ENCODE data around the gene PLEKHG1.
A peak's percentile ranks its signal among the peaks of the same experiment; 100 is the strongest.

Gene PLEKHG1

DNA sequence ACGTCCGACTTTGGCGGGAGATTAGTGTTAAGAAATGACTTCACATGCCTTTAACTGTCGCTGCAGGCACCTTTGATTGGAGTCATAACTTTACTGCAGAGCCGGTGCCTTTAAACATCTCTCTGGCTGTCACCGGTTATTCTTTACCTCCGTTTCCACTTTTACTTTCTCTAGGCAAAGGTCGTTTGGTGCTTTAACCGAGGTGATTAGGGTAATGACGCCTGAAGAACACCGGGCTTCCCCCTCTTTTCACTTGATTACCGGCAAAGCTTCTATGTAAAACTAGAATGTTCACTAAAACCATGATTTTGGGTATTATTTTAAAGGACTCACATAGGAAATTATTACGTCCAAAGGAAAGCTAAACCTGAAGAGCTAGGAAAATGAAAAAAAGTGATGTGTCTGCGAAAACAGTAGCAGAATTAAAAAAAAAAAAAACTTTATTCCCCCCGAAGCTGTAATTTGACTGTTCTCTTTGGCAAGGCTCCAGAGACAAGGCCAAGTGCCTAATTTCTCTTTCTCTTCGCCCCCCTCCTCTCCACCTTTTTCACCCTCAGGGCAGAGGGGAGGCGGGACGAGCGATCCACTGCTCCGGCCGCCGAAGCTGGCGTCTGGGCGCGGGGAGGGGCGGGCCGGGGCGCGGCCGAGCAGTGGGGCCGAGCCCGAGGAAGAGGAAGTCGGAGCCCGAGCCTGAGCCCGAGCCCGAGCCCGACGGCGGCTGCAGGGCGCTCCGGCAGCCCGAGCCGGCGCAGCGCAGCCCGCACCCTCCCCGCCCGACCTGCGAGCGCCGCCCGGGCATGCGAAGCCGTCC, at the start of gene PLEKHG1:
TSS of gene PLEKHG1 (plus strand) at position 687 of the 811 bp plus-strand sequence. CDS start 133,797 bp downstream, outside the sequence.
- no peak for DNase-seq (ENCODE audit: low spot score)

DNA sequence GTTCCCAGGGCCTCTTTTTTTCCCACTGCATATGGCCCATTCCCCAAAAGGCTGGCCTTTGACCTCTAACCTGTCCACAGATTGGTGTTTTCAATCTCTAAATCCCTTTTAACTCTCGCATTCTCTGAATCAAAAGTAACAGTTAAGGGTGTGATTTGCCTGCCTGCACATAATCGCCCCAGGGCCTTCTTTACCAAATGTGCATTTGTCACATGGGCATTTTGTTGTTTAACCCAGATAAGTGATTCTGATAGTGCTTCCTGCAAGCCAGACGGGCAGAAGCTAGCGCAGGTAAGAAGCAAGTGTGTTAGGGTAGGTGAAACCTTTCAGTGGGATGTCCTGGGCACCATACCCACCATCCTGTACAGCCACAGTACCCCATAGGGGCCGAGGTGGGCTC, 49.4 kb upstream of the PLEKHG1 start:
- DNase-seq (ENCODE audit: low spot score) = no peak

DNA sequence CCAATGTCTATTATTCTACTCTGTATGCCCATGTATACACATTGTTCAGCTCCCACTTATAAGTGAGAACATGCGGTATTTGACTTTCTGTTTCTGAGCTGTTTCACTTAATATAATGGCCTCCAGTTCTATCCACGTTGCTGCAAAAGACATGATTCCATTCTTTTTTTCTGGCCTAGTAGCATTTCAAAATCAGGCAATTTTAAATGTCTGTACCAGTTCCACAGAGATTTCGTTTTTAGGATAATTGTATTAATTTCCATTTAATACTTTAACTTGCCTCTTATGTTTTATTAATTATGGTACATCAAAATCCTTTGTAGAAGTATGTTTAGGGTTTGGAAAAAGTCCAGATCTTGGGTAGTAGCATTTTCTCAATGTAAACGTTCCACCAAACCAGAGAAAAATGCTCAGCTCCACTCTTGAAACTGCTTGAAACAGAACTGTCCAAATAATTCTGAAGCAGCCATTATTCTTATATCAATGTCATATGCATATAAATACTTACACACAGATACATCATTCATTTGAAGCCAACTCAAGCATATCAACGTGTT, 42.6 kb upstream of the PLEKHG1 start:
- no peak for DNase-seq (ENCODE audit: low spot score)

DNA sequence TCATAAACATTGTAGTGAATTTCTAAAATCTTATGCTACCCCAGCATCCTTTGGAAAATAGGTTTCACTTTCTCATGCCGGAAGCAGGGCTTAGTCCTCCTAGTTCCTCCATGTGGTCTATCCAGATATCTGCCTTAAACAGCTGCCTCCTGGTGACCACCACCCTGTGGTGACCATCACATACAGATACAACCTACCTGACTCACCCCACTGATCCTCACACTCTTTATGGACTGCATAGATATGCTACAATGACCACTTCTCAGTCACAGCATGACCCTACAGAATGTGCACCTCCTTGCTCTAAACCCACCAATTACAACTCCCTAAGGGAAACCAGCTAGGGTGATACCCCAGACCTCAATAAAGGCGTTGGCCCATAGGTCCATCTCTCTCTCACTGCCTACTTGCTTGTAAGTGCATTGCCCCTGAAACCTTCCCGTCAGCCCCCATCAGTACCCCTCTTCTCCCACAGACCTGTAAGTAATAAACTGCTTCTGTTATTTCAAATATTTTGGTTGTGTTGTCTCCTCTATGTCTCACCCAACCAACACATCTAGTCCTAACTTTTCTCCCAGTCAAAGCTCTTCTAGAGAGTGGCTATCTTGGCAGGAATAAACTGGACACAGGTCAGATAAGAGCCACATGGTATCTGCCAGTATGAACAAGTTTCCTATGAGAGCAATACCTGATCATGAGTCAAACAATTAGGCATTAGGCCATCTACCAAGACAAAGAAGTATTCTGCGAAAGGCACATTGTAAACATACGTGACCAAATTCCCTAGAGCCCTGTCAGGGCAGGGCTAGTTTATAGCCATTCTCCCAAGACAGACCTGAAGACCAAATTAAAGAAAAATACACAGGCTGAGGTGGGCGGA, 39.4 kb upstream of the PLEKHG1 start:
- DNase-seq (ENCODE audit: low spot score) = no peak

DNA sequence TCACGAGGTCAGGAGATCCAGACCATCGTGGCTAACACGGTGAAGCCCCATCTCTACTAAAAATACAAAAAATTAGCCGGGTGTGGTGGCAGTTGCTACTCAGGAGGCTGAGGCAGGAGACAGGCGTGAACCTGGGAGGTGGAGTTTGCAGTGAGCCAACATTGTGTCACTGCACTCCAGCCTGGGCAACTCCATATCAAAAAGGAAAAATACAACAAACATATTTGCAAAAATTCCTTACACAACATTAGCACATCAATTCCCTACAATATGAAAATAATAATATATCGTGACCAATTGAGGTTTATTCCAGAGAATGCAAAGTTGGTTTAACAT, 38.8 kb upstream of the PLEKHG1 start:
- DNase-seq (ENCODE audit: low spot score) = no peak

DNA sequence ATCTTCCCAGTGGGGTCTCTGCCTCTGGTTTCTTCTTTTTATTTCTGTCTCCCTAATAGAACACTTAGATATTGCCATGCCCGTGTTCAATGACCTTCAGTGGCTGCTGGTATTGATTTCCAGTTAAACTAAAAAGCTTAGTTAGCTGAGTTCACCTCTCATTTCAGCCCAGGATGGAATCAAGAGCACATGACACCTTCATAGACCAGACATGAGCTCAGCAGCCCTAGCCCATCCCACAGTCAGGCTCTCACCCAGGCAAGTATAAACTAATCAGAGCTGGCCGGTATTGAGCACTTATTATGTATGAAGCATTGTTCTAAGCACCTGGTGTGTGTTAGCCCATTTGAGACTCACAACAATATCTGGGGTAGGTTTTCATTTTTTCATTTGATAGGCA, 33.7 kb upstream of the PLEKHG1 start:
- no peak for DNase-seq (ENCODE audit: low spot score)

DNA sequence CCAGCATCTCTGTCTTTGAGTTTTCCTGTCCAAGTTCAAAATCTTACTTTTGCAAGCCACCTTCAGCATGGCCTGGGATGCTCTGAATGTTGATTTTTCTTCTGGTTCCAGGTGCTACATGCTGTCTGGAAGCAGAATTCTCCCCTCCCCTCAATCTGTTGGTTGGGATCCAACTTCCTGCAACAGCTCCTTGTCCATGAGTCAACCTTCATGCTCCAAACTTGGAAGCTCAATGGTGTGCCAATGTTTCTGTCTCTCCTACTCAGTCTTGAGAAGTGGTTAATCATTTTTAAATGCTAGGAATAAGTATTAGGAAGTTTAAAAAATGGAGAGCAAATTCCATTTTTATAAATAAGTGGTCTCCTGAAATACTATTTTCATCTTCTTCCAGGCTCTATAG, 33.2 kb upstream of the PLEKHG1 start:
- DNase-seq (ENCODE audit: low spot score) = no peak

DNA sequence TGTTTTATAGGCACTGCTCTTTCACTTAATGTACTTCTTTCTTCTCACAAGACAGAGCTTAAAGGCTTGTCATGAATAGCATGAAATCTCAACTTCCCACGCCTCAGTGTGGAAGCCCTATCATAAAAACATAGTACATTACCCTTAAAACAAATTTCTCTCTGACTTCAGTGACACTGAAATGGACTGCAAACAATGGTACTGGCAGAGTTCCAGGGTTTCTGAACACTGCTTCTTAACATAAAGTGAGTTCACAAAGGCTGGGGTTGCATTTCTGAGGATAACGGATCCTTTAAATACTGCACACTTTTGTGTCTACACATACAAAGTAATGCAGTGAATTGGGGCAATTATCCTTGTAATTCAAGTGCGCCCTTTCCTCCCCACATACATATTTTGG, 32.3 kb upstream of the PLEKHG1 start:
- no peak for DNase-seq (ENCODE audit: low spot score)

DNA sequence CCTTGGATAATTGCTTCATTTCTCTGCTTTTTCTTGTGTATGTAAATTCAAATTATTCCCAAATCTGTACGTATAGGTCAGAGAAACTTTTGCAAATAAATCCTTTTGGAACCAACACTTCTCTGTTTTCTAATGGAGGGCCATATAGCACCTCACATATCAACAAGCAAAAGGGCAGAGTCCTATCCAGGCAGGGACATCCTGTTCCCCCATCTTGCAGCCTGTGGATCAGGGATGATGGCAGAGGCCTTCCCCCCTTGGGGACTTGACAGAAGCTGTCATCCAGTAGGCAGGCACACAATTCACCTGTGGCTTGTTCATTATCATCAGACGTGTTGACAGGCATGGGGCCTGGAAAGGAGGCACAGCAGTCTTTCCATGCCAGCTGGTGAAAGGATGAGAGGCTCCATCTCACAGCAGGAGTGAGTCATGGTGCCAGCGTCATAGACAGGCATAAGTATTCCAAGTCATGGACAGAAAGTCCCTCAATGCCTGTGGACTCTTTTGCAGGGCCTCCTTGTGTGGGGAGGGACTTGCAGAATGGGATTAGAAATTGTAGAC, 31.8 kb upstream of the PLEKHG1 start:
- peak; percentile 78 for DNase-seq (ENCODE audit: low spot score)

DNA sequence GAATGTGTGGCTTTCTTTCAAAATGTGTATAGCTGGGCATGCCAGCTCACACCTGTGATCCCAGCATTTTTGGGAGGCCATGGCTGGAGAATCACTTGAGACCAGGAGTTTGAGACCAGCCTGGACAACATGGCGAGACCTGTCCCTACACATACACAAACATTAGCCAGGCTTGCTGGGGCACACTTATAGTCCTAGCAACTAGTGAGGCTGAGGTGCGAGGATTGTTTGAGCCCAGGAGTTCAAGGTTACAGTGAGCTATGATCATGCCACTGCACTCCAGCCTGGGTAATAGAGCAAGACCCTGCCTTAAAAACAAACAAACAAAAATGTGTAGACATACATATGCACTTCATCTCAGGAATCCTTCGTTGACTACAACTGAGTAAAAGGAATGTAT, 31.1 kb upstream of the PLEKHG1 start:
- no peak for DNase-seq (ENCODE audit: low spot score)

DNA sequence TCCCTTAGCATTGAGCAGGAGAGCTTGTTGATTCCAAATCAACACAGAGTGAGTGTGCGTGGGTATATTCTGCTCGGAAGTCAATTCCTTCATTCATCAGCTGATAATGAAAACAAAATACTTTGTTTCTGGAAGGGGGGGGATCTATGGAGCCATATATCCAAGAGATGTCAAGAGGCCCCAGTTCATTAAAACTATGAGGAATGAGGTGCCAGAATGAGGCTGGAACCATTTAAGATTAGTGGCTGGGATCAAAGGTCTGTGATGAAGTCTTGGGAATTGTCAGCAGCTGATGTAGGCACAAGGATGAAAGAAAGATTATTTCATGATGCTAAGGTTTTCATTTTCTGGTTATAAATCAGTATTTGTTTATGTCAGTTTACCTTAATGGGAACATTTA, 30.5 kb upstream of the PLEKHG1 start:
- no peak for DNase-seq (ENCODE audit: low spot score)

DNA sequence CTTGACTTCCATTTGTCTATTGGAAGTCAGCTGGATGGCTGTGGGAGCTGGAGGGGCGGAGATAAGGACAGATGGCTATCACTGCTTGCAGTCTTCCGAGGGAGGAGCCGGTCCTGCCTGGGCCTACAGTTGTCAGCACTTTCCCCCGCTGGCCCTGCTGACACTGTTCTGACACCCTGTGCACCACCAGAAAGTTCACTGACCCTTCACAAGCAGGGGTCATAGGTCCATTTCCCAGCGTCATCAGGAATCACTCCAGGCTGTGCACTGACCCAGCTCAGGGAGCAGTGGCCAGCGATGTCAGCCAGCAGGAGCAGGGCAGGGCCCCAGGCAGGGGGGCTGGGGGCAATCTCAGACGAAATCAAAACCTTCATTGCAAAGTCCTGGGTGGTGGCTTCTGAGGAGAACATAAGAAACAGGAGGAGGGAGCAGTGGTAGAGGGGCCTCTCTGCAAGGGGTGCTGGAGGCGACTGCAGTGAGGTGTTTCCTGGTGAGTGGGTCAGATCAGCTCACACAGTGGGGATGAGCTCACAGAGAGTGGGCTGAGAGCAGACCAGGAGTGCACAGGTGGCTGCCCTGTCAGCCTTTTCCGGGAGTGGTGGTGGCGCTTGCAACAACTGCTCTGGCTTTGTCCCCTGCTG, 26.5 kb upstream of the PLEKHG1 start:
- peak; percentile 1 for DNase-seq (ENCODE audit: low spot score)

DNA sequence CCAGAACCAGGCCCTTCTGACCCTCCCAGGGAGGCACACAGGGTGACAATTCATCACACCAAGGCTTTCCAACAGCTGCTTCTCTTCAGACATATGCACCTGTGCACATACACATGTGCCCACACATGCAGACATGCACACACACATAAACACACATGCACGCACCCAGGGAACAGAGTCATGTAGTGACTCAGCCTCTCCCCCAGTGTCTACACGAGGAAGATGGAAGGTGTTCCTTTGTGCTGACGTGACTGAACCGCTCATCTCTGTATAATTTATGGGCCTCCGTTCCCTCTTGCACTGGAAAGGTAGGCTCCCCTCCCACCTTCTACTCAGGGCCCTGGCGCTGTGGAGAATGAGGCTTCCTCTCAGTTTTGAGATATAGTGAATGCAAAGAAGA, 23.8 kb upstream of the PLEKHG1 start:
- no peak for DNase-seq (ENCODE audit: low spot score)

DNA sequence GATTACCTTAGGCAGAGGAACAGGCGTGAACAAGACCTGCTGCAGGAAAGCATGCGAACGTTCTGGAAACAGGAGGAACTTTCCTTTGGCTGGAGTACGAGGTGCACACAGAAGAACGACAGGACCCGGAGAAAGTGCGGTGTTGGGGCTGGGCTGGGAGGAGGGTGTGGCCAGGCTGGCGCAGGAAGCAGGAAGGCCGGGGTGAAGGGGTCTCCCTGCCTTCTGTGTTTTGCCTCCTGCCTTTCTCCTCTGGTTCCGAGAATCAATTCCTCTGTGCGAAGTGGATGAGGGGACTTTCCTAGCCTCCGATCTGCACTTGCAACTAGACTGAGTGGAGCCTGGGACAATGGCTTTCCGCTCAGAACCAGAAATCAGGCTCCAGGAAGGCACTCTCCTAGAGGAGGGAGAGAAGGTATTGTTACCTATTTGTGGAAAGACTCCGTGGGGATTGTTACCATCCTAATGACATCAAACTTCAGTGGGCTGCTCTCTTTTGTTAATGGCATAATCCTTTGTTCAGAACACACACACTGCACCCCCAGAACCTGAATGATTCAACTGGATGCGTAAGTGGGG, 22.9 kb upstream of the PLEKHG1 start:
- no peak for DNase-seq (ENCODE audit: low spot score)

DNA sequence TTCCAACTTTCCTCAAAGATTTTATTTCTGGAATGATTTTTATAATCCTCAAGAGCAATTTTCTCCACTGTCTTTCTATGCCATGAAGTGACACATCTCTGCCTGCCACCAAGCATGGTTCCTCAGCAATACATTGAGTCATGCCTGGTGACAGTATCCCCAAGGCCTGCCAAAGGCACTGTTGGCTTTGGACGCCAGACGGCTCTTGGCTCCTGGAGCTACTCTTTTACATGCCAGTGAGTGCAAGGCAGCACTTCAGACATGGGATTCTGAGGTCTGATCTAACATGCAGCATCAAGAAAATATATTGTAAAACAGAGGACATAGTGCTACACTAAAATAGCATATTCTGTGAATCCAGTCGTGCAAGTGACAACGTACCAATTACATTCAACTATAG, 20.1 kb upstream of the PLEKHG1 start:
- peak; percentile 49 for DNase-seq (ENCODE audit: low spot score)

DNA sequence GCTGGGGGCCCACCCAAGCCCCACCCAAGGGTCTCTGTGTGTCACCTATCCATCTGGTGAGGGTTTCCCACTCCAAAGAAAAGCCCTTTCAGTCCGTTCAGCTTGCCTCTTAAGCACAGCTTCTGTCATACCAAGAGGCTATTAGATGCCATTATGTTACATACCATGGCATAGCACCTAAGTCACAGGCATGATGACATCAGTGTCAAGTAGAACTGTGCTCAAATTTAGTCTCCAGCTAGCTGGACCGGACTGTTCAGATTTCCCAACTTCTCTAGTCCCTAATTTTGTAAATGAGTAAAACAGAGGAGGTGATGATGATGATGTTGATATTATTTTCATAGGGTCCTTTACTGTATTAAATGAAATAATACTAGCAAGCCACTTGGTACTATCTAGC, 19.2 kb upstream of the PLEKHG1 start:
- no peak for DNase-seq (ENCODE audit: low spot score)

DNA sequence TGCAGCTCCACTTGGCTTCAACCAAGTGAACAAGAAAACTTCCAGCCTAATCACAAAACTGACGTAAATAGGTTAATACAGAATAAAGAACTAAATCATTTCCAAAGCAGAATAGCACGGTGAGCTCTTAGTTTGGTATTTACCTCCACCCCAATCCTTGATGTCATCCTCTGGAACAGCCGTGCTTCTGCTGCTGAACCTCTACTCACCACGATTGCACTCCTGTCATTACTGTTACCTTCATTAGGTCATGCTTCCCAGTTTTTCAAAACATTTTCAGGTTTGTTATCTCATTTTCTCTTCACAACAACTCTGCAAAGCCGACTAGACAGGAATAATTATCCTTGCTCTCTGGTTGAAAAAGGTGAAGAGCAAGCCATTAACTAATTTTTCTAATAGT, 15.6 kb upstream of the PLEKHG1 start:
- DNase-seq (ENCODE audit: low spot score) = no peak

DNA sequence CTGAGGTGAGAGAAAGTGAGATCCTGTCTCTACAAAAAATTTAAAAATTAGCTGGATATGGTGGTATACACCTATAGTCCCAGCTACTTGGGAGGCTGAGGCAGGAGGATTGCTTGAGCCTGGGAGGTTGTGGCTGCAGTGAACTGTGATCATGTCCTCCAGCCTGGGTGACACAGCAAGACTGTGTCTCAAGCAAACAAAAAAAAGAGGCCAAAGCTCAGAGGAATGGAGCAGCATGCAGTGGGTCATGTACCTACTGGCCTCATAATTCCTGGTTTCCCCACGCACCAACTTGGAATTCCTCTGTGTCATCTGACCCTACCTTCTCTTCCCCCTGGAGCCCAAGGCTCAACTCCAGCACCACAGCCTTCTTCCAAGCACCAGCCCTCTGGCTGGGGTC, 15.1 kb upstream of the PLEKHG1 start:
- no peak for DNase-seq (ENCODE audit: low spot score)

DNA sequence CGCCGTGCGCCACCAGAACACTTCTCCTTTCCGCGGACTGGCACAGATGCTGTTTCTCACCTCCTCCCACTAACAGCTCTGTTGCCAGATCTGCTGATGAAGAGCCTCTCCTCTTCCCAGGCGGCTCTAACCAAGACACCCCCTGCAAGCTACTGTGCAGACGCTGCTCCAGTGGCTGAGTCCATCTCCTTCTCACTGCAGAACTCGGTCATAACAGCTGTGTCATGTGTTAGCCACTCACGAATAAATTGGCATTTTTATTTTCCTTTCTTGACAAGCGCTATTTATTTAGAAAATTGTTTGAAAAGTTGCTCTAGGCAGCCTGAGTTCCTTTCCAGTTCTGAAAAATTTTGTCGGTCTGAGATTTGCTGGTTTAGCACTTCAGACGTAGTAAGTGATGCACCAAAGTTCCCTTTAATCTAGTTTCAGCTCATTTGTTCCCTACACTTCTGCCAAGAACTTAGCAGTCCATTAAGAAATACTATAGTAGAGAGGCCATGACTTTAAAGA, 12.8 kb upstream of the PLEKHG1 start:
- no peak for DNase-seq (ENCODE audit: low spot score)

DNA sequence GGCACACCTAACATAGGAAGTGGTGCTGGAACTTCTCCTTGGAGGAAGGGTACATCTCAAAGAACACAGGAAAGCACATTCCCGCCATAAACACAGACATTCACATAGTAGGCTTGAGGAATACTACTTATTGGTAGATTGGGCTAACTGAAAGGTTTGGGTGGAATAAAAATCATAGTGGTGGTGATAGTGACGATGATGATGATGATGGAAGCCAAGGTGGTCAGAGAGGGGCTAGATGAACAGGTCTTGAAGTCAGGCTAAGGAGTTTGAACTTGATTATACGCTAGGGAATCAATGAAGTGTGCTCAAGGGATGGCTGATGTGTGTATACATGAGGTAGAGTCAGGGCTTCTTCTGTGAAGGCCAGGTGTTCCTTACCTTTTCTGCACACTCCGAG, 12.0 kb upstream of the PLEKHG1 start:
- no peak for DNase-seq (ENCODE audit: low spot score)

DNA sequence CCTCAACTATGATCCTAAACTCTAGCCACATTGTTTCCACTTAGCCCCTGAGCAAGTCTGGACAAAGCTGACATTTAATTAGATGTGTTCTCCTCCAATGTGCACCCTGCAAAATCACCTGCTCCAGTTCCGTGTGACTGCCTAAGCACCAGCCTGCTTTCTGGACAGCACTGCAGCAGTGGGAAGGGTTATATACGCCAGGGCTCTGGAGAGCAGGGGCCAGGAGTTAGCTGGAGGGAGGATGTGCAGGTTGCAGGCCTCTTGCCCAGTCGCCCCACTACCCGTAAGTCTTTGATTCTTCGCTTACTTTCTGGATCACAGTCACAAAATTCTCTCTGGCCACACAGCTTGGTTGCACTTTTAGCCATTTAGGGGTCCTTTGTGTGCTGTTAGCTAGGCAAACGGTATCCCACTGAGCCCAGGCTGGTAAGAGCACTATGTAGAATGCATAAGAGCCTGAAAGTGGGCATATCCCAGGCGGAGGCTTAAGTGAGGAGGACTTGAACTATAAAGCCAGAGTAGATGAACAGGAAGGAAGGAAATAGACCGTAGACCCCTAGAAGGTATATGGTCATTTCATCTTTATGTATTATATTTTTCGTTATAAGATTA, 10.7 kb upstream of the PLEKHG1 start:
- no peak for DNase-seq (ENCODE audit: low spot score)
